Gastrocnemius medialis (tissue), 4 donors: ENCODE data around the gene FKBP1A. TPM values are rescaled to one million over a fixed set of nuclear protein-coding genes. Genes with fewer than 3 reads are reported as not detected.
"Not testable (repeated sequence)": the region's sequence is repeated elsewhere in the genome, so short reads cannot be mapped to it uniquely, and the experiment has no call there.

ENCODE experiments used
- ATAC-seq, 2 donors: fragments of 150-250 bp; one replicate each; pipeline ENCODE4 v1.9.1; 2016
- DNase-seq, 2 donors: peaks; one replicate each; pipeline ENCODE4 v3.0.0-alpha.2; 2019
- H3K27ac ChIP-seq, 4 donors: fragments of 200-600 bp; sonication (generic); 1 replicate in 1 of 4; 2 replicates in 3 of 4; pipeline ENCODE4 v1.5.1; 2016 to 2018; ENCODE audit warnings: mild to moderate bottlenecking in 2 of 4, moderate library complexity in 1 of 4
- H3K27me3 ChIP-seq, 3 donors: fragments of 200-600 bp; sonication (generic) in 2 of 3; 1 replicate in 1 of 3; 2 replicates in 2 of 3; pipeline versions ENCODE4 v1.5.1 to v1.6.0; 2016 to 2019; ENCODE audit warnings: mild to moderate bottlenecking in 1 of 3, moderate library complexity in 1 of 3
- H3K36me3 ChIP-seq, 2 donors: fragments of 200-600 bp; sonication (generic) in 1 of 2; one replicate each; pipeline ENCODE4 v1.5.1; 2017 to 2018
- H3K4me1 ChIP-seq, 2 donors: fragments of 200-600 bp; sonication (generic) in 1 of 2; one replicate each; pipeline ENCODE4 v1.5.1; 2016 to 2017; ENCODE audit warnings: mild to moderate bottlenecking in 2 of 2
- H3K4me3 ChIP-seq, 4 donors: fragments of 200-600 bp; sonication (generic) in 3 of 4; 1 replicate in 1 of 4; 2 replicates in 3 of 4; pipeline ENCODE4 v1.5.1; 2016 to 2019; ENCODE audit warnings: mild to moderate bottlenecking in 2 of 4
- H3K9me3 ChIP-seq, 3 donors: fragments of 200-600 bp; sonication (generic) in 2 of 3; 1 replicate in 1 of 3; 2 replicates in 2 of 3; pipeline ENCODE4 v1.5.1; 2016 to 2019
- POLR2A ChIP-seq, 2 donors: fragments of 450-650 bp; IDR thresholded peaks; one replicate each; pipeline ENCODE4 v1.6.1; 2017; ENCODE audit warnings: antibody characterized with exemption in 2 of 2, mild to moderate bottlenecking in 2 of 2, moderate library complexity in 2 of 2
- in situ Hi-C, 4 donors: fragments of 200-750 bp; cut with MboI; loops; one replicate each; pipeline versions ENCODE4 v1.15.0 to v1.8.0; 2017; ENCODE audit warnings: low sequenced_read_pairs in 4 of 4
- intact Hi-C: fragments of 100-400 bp; cut with DNase I; formaldehyde crosslinking; loops from one replicate; pipeline ENCODE4 v1.15.1; 2023; ENCODE audit warnings: low total_unique reads
- total RNA-seq, 4 donors: library from RNA; depleted of rRNA; stranded (reverse); fragments of >200 nt; gene quantifications; one replicate each; pipeline versions ENCODE4 v1.1.0 to v1.2.3, GENCODE V29; 2016
- TF ChIP-seq, protein P1 (sequence below), 5 experiments: fragments of 450-650 bp in 3 of 5; fragments of 200-600 bp in 2 of 5; sonication (generic) in 2 of 5; IDR thresholded peaks in 4 of 5; conservative IDR thresholded peaks in 1 of 5; 1 replicate in 4 of 5; 2 replicates in 1 of 5; pipeline ENCODE4 v1.5.1; 2016 to 2019; ENCODE audit warnings: antibody characterized with exemption in 5 of 5, mild to moderate bottlenecking in 3 of 5, moderate library complexity in 3 of 5

Gene FKBP1A
- total RNA-seq, 4 donors from 2014 or later = 27.7 to 89.4 (median 52.5) TPM

DNA sequence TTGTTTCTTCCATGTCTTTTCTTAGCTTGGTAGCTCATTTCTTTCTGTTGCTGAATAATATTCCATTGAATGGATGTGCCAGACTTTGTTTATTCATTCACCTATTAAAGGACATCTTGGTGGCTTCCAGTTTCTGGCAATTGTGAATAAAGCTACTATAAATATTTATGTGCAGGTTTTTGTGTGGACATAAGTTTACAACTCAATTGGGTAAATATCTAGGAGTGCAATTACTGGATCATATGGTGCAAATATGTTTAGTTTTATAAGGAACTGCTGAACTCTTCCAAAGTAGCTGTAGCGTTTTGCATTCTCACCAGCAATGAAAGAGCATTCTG is 47.1 kb downstream of the FKBP1A start:
- H3K36me3 ChIP-seq = no peaks in the 10 kb centered on the region
- no peak for DNase-seq
- H3K4me3 ChIP-seq = no peak overlapping the region
- in situ Hi-C loops (no loop called here), intact Hi-C loops (no loop called here)
- TF ChIP-seq, protein P1, sequence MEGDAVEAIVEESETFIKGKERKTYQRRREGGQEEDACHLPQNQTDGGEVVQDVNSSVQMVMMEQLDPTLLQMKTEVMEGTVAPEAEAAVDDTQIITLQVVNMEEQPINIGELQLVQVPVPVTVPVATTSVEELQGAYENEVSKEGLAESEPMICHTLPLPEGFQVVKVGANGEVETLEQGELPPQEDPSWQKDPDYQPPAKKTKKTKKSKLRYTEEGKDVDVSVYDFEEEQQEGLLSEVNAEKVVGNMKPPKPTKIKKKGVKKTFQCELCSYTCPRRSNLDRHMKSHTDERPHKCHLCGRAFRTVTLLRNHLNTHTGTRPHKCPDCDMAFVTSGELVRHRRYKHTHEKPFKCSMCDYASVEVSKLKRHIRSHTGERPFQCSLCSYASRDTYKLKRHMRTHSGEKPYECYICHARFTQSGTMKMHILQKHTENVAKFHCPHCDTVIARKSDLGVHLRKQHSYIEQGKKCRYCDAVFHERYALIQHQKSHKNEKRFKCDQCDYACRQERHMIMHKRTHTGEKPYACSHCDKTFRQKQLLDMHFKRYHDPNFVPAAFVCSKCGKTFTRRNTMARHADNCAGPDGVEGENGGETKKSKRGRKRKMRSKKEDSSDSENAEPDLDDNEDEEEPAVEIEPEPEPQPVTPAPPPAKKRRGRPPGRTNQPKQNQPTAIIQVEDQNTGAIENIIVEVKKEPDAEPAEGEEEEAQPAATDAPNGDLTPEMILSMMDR (IDR thresholded peaks at IDR 0.05 in 4 of 5, conservative IDR thresholded peaks at IDR 0.05 in 1 of 5) = no peak
- no peak for TF ChIP-seq POLR2A (IDR thresholded peaks at IDR 0.05)
- H3K9me3 ChIP-seq = peaks cover 0 to 4% (median 0%) of the 10 kb centered on the region in 3 donors
- no peak for ATAC-seq
- no peaks in the 10 kb centered on the region for H3K27me3 ChIP-seq
- no peaks in the 10 kb centered on the region for H3K4me1 ChIP-seq
- no peak overlapping the region for H3K27ac ChIP-seq

DNA sequence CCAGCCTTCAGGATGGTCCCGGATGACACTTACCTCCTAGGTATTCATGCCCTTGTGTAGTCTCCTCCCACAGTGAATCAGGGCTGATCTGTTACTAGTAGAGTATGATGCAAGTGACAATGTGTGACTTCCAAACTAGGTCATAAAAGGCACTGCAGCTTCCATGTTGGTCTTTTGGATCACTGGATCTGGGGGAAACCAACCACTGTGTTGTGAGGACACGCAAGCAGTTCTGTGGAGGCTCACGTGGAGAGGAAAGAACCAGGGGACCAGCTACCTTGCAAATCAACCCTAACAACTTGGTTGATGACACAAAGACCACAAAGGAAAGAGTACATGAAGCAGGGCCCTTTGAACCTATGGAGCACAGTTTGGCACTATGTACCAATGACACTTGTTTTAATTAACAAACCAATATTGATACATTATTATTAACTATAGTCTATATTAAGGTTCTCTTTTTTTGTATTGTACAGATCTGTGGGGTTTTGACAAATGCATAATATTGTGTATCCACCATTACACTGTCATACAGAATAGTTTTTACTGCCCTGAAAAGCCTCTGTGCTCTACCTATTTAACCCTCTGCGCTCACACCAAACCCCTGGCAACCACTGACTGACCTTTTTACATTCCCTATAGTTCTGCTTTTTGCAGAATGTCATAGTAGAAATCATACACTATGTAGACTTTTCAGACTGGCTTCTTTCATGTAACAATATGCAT is 47.7 kb downstream of the FKBP1A start:
- ATAC-seq = no peak
- intact Hi-C loops = no loop called here
- in situ Hi-C loops = no loop called here
- Histone ChIP-seq H3K27me3 (no peaks in the 10 kb centered on the region), H3K4me1 (no peaks in the 10 kb centered on the region), H3K27ac (no peak overlapping the region), H3K9me3 (peaks cover 0 to 4% (median 0%) of the 10 kb centered on the region in 3 donors), H3K4me3 (no peak overlapping the region), H3K36me3 (no peaks in the 10 kb centered on the region)
- no peak for DNase-seq
- no peak for TF ChIP-seq POLR2A (IDR thresholded peaks at IDR 0.05)
- TF ChIP-seq, protein P1 (IDR thresholded peaks at IDR 0.05 in 4 of 5, conservative IDR thresholded peaks at IDR 0.05 in 1 of 5) = no peak

DNA sequence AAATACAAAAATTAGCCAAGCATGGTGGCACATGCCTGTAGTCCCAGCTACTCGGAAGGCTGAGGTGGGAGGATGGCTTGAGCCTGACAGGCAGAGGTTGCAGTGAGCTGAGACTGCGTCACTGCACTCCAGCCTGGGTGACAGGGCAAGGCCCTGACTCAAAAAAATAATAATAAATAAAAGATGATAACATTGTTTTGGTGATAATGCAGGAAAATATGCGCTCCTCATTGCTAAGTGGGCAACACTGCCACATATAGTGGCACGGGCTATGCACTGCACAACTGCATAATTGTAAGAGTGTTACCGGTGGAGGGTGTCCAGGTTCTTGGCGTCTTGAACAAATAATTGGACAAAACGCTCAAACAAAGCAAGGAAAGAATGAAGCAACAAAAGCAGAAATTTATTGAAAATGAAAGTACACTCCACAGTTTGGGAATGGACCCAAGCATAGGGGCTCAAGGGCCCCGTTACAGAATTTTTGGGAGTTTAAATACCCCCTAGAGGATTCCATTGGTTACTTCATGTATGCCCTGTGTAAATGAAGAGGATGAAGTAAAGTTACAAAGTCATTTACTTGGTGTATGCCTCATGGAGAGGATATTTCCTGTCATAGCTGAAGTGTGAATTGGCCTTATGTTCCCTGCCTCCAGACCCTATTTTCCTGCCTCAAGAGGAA is 49.3 kb downstream of the FKBP1A start:
- ATAC-seq, DNase-seq, intact Hi-C loops, H3K4me3 ChIP-seq, H3K27me3 ChIP-seq, H3K4me1 ChIP-seq, H3K36me3 ChIP-seq, H3K27ac ChIP-seq, in situ Hi-C loops, H3K9me3 ChIP-seq: not testable (repeated sequence)

DNA sequence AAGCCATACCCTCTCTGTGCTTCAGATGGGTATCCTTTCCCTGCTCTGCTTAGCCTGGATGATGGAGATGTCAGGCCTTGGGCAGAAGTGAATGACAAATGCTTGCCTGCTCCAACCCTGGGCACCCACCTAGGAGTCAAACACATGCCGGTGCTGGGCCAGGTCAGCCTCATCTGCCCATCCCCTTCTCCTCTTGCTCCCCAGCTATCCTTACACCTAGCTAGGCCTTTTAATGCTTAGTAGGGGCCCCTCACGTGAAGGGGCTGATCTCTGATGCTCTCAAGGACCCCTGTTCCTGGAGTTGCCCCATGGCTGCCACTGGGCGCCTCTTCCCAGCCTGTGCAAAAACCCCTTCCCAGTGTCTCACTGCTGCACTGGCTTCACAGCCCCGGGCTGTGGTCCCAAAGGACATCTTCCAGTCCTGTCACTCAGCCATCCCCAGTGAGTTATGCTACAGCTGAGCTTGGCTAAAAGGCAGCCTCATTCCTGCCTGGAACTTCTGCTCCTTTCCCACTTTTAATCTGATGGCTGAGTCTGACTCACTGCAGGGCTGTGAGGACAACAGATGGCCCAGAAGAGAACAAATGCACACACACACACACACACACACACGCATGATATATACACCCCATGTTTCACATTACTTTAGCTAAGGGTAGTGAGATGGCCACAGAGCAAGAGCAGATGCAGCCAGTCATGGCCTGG is 51.1 kb downstream of the FKBP1A start:
- ATAC-seq = no peak
- no peaks in the 10 kb centered on the region for H3K9me3 ChIP-seq
- no peak overlapping the region for H3K27ac ChIP-seq
- intact Hi-C loops = no loop called here
- H3K4me3 ChIP-seq = no peak overlapping the region
- H3K4me1 ChIP-seq = peaks cover 13 to 15% of the 10 kb centered on the region in 2 donors
- in situ Hi-C loops = no loop called here
- DNase-seq = no peak
- H3K36me3 ChIP-seq = no peaks in the 10 kb centered on the region
- H3K27me3 ChIP-seq = no peaks in the 10 kb centered on the region
- TF ChIP-seq POLR2A (IDR thresholded peaks at IDR 0.05) = no peak
- TF ChIP-seq, protein P1 (IDR thresholded peaks at IDR 0.05 in 4 of 5, conservative IDR thresholded peaks at IDR 0.05 in 1 of 5) = no peak

DNA sequence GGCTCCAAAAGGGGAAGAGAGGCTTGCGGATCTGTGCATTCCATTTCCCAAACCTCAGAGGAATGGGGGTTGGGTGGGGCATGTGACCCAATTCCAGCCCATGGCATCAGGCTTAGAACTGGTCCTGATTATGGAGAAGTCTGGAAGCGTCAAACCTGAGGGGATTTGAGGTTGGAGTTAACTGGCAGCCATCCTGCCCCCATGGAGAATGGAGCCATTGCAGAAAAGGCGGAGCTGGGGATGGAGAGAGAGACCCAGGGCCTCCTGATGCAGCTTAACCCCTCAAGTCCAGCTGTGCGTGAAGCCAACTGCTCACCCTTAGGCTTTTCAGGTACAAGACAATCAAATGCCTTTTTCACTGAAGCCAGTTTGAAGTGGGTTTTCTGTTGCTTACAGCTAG is 54.1 kb downstream of the FKBP1A start:
- in situ Hi-C loops = loop anchor here in 1 of 4 donors (10.0 kb wide), 1 partner anchor 46 kb away; no protein-coding TSS in a partner anchor
- intact Hi-C loops = no loop called here
- ATAC-seq = no peak

More for the DNA sequence above, 54.1 kb downstream of the FKBP1A start:
- Histone ChIP-seq H3K36me3 (no peaks in the 10 kb centered on the region), H3K27ac (peak overlapping the region in 2 of 4 donors; percentile 35 to 68), H3K27me3 (no peaks in the 10 kb centered on the region), H3K4me1 (peaks cover 18 to 26% of the 10 kb centered on the region in 2 donors), H3K4me3 (no peak overlapping the region), H3K9me3 (no peaks in the 10 kb centered on the region)
- no peak for TF ChIP-seq POLR2A (IDR thresholded peaks at IDR 0.05)
- TF ChIP-seq, protein P1 (IDR thresholded peaks at IDR 0.05 in 4 of 5, conservative IDR thresholded peaks at IDR 0.05 in 1 of 5) = no peak
- no peak for DNase-seq
